HG02571 (cell line): ENCODE data around the gene NOCT.
"Not testable (repeated sequence)": the region's sequence is repeated elsewhere in the genome, so short reads cannot be mapped to it uniquely, and the experiment has no call there.

Experiments
- ATAC-seq: cut with Tn5 transposase; IDR thresholded peaks from one replicate; pipeline ENCODE4 v1.9.1; 2021; ENCODE audit warnings: mild to moderate bottlenecking, moderate library complexity; ENCODE audit not compliant: unreplicated experiment

Gene NOCT

DNA sequence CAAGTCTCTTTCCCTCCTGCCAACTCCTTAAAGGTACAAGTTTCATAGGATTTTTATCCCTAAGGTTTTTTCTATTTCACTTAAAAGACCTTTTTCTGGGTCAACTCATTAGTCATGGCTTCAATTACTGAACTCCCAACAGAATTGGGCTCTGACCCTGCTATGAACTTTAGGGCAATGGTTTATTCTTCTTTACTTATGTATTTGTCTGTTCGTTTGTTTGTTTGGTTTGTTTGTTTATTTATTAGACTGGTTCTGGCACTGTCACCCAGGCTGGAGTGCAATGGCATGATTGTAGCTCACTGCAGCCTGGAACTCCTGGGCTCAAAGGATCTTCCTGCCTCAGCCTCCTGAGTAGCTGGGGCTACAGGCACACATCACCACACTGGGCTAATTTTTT lies 5.9 kb upstream of the NOCT start:
- no peak for ATAC-seq

DNA sequence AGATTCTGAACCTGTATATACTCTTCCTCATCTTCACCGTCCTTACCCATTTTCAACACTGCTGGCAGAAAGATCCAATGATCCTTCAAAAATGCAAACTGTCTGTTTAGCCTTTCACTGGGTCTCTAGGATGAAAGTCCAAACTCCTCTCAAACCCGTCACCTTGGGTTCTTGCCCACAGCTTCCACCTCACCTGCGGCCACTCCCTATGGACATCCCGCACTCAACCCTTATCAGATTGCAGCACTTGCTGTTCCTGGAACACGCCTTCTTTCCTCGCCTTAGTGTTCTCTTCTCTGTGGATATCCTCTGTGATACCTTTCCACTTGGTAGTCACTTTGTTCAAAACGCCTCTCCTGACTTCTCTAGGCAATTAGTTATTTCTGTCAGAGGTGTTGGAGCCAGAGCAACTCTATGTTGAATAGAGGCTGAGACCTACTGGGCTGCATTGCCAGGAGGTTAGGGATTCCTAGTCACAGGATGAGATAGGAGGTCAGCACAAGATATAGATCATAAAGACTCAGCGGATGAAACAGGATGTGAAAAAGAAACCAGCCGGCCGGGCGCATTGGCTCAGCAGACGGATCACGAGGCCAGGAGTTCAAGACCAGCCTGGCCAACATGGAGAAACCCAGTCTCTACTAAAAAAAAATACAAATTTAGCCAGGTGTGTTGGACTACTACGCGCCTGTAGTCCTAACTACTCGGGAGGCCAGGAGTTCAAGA lies 4.2 kb upstream of the NOCT start:
- ATAC-seq = no peak

DNA sequence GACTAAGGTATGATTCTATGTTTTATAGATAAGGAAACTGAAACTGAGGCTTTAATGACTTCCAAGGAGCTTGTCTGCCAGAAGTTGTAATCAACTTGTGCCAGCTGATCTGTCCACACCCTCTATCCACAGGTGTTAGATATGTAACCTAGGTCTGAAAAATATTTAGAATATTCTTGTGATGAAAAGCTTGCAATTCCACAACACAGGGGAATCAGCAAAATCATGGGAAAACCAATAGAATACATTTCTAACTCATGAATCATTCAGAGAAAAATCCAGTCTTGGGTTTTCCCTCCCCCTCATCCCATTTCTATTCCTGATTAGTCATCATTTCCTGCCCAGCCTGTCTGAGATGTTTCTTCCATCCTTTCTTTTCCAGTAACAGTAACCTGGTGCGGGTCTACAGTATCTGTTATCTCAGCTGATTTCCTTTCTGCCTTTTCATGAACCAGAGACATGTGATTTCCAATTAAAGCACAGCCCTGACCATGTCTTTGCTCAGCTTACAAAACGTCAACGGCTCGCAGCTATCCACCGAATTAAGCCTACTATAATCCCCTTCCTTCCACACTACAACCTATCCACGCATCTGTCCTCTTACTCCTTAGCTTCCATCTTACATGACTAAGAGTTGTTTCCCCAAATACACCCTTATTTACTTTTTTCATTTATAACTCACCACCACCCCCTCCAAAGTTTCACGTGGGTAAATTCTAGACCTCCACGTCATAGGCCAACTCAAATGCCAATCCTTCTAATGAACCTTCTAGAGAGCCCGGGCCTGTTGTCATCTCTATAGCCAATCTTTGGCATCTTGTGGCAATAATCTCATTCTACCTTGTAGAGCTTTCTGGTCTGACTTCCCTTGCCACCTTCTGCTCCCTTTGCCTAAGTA lies 961 bp upstream of the NOCT start:
- ATAC-seq = peak; percentile 7

DNA sequence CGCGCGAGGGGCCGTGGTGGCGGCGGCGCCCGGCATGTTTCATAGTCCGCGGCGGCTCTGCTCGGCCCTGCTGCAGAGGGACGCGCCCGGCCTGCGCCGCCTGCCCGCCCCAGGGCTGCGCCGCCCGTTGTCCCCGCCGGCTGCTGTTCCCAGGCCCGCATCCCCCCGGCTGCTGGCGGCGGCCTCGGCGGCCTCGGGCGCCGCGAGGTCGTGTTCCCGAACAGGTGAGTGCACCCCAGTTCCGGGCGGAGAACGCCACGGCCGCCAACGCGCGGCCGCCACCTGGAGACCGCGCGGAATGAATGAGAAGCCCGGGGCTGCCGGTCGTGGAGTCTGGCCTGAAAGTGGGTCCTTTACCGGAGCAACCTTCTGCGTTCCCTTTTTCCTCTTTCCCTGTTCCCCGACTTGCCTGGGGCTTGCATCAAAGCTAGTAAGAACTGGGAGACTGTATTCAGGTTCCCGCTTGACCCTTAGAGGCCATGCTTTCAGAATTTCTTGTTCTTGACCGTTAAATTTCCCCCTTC lies 429 bp downstream of the NOCT start:
- ATAC-seq = peak; percentile 33

DNA sequence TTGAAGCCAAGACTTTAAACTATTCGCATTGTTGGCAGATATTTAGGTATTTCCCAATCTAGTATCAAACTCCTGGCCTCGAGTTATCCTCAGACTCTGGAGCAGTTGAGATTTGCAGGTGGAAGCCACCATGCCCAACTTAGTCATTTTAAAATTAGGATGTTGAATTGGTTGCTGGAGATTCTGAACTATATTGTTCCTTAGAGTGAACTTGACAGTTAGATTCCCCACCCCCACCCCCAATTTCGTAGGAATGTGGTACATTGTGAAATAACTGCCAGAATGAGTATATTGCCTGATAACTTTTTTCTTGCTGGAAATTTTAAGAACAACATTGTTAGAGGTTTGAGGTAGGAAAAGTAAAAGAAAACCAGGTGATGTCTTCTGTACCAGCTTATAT lies 2.3 kb downstream of the NOCT start:
- ATAC-seq = no peak

DNA sequence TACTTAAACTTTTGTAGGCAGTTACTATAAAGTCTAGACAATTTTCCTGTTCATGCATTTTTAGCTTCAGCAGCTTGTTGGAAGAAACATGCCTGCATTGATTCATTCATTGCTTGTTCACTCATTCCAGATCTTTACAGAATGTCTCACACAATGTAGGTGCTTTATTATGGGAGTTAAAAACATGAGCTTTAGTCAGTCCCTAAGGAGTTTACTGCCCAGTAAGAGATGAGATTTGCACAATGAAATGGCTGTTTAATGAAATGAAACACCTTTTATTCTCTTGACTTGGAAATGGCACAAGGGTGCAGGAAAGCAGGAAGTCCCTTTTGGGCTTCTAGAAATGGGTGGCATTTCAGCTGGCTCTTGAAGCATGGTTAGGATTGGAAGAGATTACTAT lies 2.9 kb downstream of the NOCT start:
- ATAC-seq = no peak

DNA sequence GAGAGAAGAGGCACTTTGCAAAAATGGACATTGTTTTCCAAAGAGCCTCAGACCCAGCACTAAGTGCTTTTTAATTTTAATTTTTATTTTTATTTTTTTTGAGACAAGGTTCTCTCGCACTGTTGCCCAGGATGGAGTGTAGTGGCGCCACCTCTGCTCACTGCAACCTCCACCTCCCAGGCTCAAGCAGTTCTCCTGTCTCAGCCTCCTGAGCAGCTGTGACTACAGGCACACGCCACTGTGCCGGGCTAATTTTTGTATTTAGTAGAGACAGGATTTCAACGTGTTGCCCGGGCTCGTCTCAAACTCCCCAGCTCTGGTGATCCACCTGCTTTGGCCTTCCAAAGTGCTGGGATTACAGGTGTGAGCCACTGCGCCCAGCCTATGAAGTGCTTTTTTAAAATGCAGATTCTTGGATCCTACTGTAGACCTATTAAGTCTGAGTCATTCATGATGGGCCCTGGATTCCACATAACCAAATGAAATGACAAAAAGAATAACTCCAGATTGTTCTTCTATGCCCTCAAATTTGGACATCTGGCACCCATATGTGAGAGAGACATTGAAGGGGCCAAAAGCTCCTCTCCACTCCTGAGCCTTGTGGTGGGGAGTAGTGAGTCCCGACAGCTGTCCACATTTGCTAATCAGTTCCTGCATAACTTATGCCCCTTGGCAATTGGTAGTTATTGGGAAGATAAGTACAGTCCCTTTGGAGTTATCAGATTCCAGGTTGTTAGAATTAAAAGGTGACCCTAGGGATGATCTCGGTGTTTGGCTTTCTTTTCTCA lies 3.6 kb downstream of the NOCT start:
- ATAC-seq = no peak

DNA sequence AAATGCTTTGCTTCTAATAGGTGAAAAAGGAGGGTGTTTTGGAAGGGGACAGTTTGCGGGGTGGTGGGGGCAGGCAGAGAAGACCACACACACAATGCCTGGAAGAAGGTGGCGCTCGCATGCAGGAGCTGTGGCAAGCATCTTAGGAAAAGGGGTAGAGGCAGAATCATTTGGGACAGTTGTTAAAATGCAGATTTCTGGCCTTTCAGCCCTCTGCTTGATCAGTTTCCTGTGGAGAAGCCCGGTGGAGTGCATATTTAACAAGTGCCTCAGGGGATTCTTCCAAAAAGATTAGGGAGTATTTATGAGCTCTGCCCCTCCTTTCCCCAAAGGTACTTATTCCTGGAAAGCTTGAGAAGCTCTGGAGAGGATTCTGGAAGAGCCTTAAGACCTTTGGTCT lies 4.8 kb downstream of the NOCT start:
- no peak for ATAC-seq

DNA sequence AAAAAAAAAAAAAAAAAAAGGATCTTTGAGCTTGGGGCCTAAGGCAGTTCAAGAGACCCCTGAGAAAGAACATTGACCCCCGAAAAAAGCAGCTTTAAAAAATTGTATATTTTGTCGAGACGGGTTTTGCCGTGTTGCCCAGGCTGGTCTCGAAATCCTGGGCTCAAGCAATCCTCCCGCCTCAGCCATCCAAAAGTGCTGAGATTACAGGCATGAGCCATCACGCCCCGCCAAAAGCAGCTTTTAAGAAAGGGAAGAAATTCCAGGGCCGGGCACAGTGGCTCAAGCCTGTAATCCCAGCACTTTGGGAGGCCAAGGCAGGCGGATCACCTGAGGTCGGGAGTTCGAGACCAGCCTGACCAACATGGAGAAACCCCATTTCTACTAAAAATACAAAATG lies 5.5 kb downstream of the NOCT start:
- not testable (repeated sequence) for ATAC-seq

DNA sequence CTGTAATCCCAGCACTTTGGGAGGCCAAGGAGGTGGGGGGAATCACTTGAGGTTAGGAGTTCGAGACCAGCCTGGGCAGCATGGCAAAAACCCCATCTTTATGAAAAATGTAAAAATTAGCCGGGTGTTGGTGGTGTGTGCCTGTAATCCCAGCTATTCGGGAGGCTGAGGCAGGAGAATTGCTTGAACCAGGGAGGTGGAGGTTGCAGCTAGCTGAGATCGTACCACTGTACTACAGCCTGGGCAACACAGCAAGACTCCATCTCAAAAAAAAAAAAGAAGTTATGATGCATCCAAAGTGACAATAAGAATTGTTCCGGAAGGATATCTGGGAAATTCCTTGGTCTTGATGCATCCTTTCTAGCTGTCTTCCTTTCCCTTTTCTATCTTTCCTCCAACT lies 7.3 kb downstream of the NOCT start:
- ATAC-seq = no peak

DNA sequence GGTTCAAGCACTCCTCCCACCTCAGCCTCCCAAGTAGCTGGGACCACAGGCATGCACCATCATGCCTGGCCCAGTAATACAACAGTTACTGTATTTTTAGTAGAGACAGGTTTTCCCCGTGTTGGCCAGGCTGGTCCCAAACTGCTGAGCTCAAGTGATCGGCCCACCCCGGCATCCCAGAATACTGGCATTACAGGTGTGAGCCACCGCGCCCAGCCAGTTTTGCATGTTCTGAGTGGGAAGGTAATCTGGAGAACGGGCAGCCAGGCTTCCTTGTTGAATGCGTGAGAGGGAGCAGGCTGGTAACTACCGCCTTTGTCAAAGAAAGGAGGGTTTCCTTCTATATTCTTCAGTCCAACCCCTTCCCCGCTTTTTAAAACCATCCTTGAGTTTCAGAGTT lies 9.1 kb downstream of the NOCT start:
- no peak for ATAC-seq

DNA sequence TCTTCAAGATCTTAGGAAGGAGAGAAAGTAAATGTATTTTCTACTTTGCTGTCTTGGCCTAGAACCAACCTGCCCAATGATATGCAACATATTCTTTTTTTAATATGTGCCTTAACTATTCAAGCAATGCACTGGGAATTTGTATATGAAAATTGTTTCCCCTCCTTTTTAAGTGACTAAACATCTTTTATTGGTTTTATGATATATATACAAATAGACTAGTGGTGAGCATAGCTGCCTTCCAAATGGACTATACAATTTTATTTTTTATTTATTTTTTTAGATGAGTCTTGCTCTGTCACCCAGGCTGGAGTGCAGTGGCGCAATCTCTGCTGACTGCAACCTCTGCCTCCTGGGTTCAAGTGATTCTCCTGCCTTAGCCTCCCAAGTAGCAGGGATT lies 10.3 kb downstream of the NOCT start:
- ATAC-seq = no peak

DNA sequence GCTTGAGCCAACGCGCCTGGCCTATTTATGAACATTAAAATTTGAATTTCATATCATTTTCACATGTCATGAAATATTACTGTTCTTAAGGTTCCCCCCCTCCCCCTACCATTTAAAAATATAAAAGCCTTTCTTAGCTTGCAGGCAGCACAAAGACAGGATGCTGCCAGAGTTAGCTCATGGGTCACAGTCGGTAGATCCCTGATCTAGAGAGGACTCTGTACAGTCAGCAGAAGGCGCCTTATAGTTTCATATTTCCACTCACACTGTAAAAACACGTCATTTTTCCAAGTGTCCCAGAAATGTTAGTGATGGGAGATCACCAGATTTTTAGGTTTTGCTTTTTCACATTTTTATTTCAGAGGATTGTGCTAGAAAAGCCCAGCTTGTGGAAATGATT lies 12.2 kb downstream of the NOCT start:
- no peak for ATAC-seq

DNA sequence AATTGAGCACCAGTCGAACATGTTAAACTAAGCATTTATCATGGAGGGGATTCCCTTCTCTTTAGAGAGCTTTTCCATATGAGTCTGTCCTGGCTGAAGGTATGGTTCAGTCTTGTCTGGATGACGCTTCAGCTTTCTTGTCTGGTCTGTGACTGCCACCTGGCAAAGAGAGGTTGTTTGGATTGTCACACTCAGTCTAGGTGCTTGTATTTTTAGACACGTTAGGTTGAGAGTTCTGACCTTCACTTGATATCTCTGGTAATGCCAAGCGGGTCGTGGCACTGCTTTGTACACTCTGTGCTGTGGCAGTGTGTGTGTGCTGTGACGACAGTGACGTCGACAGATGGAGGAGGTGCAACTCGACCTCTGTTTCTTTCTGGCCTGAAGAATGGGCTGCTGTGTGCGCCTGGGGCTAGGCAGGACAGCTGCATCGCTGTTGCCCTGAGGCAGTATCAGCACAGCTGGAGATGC lies 12.6 kb downstream of the NOCT start:
- ATAC-seq = no peak

DNA sequence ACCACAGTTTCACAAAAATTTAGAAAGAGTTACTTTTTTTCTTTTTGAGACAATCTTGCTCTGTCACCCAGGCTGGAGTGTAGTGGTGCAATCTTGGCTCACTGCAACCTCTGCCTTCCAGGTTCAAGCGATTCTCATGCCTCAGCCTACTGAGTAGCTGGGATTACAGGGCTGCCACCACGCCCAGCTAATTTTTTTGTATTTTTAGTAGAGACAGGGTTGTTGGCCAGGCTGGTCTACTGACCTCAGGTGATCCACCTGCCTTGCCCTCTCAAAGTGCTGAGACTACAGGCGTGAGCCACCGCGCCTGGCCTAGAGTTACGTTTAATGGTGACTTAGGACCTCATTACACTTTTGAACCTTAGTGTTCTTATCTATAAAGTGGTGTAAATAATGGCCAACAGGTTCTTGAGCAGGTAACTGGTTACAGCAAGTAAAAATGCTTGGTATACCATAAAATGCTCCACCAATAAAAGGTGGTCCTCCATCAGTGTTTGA lies 14.3 kb downstream of the NOCT start:
- ATAC-seq = not testable (repeated sequence)

DNA sequence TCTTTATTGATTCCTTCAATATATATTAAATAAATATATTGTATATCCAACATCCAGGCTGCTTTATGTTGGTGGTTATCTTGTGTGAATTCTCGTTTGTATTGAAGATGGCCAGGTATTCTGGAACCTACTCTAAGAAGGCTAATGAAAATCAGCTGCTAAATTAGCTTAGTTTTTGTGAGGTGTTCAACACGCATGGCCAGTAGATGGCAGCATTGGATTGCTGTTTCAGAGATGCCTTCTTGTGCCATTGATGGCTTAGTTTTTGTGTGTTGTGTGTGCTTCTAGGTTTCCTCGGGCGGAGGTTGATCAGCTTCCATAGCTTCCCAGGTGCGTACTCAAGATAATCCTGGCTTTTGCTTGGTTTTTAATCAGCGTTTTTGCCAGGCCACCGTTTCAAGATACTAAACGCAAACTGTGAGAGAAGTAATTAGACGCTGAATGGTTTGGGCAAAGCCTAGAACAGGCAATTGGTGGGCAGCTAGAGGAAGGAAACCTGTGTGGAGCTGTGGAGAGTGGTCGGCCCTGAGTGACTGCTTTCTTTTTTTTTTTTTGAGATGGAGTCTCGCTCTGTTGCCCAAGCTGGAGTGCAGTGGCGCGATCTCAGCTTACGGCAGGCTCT lies 15.1 kb downstream of the NOCT start:
- ATAC-seq = peak; percentile 75

DNA sequence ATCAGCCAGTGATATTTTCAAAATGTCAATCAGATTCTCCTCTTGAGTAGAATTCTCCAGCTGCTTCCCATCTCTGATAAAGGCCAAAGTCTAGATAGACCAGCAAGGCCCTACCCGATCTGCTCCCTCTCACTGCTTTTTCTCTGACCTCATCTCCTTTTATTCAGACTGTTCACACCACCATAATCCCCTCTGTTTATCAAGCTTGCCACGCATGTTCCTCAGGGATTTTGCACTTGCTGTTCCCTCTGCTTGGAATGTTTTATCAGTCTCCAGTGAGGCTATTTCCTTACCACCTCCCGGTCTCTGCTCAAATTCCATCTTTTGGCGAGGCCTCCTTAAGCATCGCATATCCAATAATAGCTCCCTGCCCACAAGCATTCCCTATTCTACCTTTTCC lies 20.1 kb downstream of the NOCT start:
- no peak for ATAC-seq

DNA sequence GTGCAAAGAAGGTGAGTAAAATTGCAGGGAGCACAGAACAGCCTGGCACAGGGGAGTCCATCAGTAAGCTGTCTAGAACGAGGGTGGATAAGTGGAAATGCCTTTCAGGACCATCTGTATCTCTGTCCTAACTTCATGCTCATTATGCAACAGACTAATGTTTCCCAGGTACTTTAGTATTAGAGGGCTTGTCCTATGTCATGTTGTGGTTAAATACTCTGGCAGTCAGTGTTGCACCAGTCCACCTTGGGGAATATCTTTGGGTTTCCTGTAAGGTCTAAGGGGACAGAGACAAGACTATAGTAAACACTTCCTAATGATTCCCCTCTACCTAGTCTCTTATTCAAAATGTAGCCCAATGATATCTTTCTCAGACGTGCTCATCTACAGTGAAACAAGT lies 21.3 kb downstream of the NOCT start:
- ATAC-seq = no peak

DNA sequence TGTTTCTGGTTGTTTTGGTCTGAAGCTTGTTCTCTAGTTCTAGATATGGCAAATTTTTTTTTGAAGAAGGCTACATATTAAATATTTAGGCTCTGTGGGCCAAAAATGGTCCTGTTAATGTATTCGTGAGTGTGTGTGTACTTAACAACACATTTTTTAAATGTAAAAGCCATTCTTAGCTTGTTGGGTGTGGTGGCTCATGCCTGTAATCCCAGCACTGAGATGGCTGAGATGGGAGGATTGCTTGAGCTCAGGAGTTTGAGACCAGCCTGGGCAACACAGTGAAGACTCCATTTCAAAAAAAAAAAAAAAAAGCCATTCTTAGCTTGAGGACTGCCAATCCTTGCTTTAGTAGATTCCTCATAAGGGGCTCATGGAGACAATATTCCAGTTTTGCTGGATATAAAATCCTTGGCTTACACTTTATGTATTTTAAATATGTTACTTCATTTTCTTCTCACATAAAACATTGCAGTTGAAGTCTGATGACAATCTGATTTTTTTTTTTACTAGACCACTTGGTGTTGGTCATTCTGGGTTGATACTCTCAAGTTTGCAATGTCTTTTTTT lies 23.4 kb downstream of the NOCT start:
- ATAC-seq = no peak

DNA sequence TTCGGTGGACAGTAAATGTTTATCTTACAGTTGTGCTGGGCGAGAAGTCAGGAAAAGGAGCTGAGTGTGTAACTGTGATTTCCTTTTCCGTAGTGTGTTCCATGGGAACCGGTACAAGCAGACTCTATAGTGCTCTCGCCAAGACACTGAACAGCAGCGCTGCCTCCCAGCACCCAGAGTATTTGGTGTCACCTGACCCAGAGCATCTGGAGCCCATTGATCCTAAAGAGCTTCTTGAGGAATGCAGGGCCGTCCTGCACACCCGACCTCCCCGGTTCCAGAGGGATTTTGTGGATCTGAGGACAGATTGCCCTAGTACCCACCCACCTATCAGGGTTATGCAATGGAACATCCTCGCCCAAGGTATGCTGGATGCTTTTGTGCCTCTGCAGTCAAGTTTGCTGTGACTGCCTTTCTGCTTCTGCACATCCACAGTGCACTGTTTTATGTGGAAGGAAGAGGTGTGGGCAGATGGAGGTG lies 27.4 kb downstream of the NOCT start:
- no peak for ATAC-seq
